Cortex of kidney (tissue), 1 donor: Measurements from ENCODE around the gene IFIH1.

ENCODE experiments used
- DNase-seq: peaks from one replicate; lab custom pipeline; 2025; lab: John Stamatoyannopoulos, UW

The IFIH1 gene

GRCh38 chr2:162257425-162257824 is 61.1 kb downstream of the IFIH1 start:
- DNase-seq: no peak

DNA sequence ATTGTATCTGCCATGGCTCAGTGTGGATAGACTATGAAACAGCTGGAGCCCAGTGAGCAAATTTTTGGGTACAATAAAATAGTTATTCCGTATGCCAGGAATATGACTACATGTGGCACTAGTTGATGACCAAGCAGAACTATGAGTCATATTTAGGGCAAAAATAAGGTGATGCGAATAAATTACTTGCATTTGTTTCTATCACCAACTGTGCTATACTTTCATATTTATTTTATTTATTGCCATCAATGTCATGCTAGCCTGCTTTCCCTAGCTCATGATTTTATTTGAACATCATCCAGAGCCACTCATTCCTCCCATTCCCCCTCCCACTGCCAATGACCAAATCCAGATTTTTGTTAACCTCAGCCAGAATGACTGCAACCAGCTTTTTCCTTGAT is 61.9 kb downstream of the IFIH1 start:
- no peak for DNase-seq

- DNase-seq: no peak
These were observed 64.1 kb downstream of the IFIH1 start for GRCh38 chr2:162254236-162254871.

- DNase-seq: no peak
These were observed 65.0 kb downstream of the IFIH1 start for GRCh38 chr2:162253435-162253834.

DNA sequence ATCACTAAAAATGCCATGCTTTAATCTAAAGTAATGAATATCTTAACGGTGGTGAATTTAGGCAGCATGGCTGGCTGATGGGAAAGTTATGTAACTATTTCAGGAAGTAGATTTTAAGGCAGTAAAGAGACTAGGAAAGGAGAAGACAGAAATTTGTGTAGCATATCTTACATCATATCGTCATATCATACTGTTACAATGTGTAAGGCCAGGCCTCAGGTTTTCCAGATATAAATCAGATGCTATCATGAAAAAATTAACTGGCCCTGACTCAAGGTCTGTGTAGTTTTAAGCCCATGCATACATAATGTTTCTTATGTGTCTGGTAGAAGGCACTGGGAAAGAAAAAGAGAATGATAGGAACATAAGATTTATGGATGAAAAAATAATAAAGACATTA is 66.3 kb downstream of the IFIH1 start:
- DNase-seq: no peak

DNA sequence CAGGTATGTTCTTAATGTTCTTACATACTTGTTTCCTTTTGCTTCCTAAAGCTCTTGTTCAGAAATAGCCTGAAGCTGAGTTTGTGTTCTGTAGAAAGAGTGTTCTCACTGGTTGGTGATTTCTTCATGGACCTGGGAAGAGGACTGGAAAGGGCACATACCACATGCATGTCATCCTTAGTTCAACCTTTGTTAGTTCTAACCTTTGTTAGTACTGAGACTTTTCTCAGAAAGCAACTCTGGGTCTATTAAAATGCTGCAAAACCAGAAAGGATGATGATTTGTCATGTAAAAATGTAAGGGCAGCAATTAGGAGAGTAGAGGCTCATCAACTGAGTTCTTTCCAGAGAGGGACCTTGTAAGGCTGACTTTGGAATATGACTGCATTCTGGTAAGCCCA is 72.7 kb downstream of the IFIH1 start:
- DNase-seq: no peak

- DNase-seq: no peak
These were observed 73.4 kb downstream of the IFIH1 start for GRCh38 chr2:162245061-162245460.

GRCh38 chr2:162244541-162245031 is 73.9 kb downstream of the IFIH1 start:
- DNase-seq: no peak

GRCh38 chr2:162243715-162244114 is 74.8 kb downstream of the IFIH1 start:
- no peak for DNase-seq

DNA sequence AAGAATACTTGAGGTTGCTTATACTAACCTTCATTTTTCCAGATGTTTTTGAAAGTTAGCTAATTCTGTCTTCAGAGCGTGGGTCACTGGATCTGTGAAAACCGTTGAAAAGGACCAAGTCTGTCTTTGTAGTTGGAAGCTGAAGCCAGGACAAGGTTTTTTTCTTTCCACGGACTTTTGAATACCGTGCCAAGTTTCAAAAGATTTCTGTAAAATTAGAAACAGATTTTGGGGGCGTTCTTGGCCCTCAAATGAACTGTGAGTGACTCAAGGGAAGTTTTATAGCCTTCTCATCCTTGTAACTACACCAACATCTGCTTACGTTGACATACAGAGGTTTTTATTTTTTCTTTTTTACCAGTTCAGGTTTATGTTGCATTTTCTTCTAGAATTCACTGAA is 75.2 kb downstream of the IFIH1 start, which contains the start of gene FAP:
Gene FAP (minus strand): TSS at position 152 of the 400 bp plus-strand sequence. CDS start 118 bp downstream, at position 34.
- DNase-seq: no peak

GRCh38 chr2:162242586-162243280 is 75.8 kb downstream of the IFIH1 start:
- no peak for DNase-seq

- no peak for DNase-seq
These were observed 76.9 kb downstream of the IFIH1 start for GRCh38 chr2:162241571-162241970.

- DNase-seq: no peak
These were observed 83.6 kb downstream of the IFIH1 start for GRCh38 chr2:162234620-162235462.

DNA sequence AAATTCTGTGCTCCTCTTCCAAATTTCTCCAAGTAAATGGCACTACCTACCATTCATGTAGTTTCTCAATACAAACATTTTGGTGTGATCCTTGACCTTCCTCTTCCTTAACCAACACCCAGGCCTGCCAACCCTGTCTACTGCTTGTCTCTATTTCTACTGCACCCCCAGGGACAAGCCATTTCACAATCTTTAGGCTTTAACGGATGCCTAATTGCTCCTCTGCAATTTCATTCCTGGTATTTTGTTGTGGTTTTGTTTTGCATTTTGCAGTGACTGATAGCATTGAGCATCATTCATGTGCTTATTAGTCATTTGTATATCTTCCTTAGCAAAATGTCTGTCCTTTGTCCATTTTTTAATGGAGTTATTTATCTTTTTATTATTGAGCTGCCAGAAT is 85.3 kb downstream of the IFIH1 start:
- no peak for DNase-seq

GRCh38 chr2:162232671-162233070 is 85.8 kb downstream of the IFIH1 start:
- DNase-seq: no peak

GRCh38 chr2:162232027-162232426 is 86.5 kb downstream of the IFIH1 start:
- DNase-seq: no peak

- DNase-seq: no peak
These were observed 87.7 kb downstream of the IFIH1 start for GRCh38 chr2:162230761-162231160.

DNA sequence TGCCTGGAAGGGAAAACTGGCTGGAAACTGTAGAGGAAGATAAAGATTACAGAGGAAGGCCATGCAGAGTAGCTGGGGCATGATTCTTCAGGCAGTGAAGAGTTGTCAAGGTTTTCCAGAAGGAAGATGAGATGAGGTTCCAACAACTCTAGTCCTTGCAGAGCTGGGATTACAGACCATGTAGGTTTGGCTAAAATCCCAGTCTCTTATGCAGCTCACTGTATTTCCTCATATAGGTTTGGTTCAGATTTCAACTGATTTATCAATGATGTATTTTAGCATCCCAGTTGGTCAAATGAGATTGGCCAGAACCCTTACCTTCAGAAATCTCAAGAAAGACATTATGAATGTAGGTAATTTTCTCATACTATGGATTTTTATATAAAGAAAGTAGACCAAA is 91.6 kb downstream of the IFIH1 start:
- DNase-seq: no peak

DNA sequence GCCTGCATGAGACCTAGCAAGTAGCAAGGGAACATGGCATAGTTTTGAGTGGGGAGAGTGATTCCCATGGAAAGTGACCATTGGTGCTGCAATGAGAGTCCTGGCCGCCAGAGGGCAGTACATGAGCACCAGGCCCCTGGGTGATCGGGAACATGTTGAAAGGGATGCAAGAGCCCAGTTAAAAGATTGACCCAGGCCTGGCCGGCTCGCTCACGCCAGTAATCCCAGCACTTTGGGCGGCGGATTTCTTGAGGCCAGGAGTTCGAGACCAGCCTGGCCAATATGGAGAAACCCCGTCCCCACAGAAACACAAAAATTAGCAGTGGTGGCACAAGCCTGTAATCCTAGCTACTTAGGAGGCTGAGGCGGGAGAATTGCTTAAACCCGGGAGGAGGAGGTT is 97.4 kb downstream of the IFIH1 start:
- no peak for DNase-seq

DNA sequence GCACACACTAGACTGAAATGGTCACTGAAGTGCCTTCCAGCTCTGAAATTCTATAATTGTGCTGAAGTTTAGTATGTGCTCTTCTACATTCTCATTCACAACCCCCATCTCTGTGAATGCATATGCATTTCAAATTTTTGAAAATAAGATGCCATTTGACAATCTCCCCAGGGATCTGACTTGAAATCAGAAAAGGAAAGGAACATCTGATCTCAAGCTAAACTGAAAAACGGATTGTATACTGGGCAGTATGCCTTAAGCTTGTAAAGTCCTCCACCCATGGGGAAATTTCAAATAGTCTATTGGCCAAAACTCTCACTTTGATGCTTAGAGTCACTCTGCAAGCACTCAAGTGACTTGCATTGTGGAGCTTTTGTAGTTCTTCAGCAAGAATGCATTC is 98.1 kb downstream of the IFIH1 start:
- DNase-seq: no peak

- DNase-seq: no peak
These were observed 99.1 kb downstream of the IFIH1 start for GRCh38 chr2:162219426-162219825.

DNA sequence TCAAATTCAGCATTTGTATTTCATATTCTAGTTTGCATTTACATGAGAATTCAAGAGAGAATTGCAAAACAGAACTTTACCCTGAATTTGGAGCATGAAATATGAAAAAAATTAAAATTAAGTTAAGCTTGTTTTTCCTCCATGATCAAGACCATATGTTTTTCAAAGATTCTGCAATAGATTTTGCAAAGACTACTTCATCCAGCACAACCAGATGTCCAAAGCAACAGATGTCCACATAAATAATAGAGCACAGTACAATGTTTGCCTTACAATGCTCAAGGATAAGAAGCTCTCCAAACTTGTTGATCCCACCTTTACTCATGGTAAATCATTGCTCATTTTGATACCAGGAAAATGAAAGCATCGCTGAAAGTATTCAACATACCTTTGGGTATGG is 100.9 kb downstream of the IFIH1 start:
- DNase-seq: no peak
